Kidney epithelial cell (primary cell): Measurements from ENCODE around the gene IL20RB. TPM values are rescaled to one million over a fixed set of nuclear protein-coding genes. Genes with fewer than 3 reads are reported as not detected.

Source experiments
- DNase-seq: peaks from one replicate; pipeline ENCODE4 v3.0.0-alpha.2; 2010; ENCODE audit warnings: low read depth
- H3K27me3 ChIP-seq: 2 replicates; pipeline ENCODE4 v1.6.0; 2011; ENCODE audit warnings: low read length; ENCODE audit not compliant: control insufficient read depth, insufficient read depth
- H3K36me3 ChIP-seq: 2 replicates; pipeline ENCODE4 v1.5.1; 2011; ENCODE audit warnings: low read length; ENCODE audit not compliant: control insufficient read depth, insufficient read depth
- H3K4me3 ChIP-seq: 2 replicates; pipeline ENCODE4 v1.5.1; 2011; ENCODE audit warnings: low read depth, mild to moderate bottlenecking, control low read depth, low read length
- CTCF ChIP-seq: IDR thresholded peaks from 2 replicates; pipeline ENCODE4 v1.5.1; 2011; ENCODE audit warnings: mild to moderate bottlenecking, moderate library complexity, low read length, control low read depth, inconsistent platforms; ENCODE audit not compliant: insufficient read depth, poor library complexity, severe bottlenecking
- total RNA-seq: library from RNA; depleted of rRNA; stranded (reverse); fragments of >200 nt; gene quantifications from 2 replicates; pipeline ENCODE4 v1.2.3, GENCODE V29; 2015

The IL20RB gene
- total RNA-seq, 1 donor from 2014 or later, result 0.58 TPM

GRCh38 chr3:137052298-137052697, 94.5 kb downstream of the IL20RB start:
- Histone ChIP-seq H3K36me3 (no peaks in the 10 kb centered on the region), H3K4me3 (no peak overlapping the region), H3K27me3 (no peaks in the 10 kb centered on the region)
- DNase-seq, result no peak
- no peak for TF ChIP-seq CTCF

Other genes starting within 250 kb of the IL20RB start
- 20.7 and 22.0 TPM in 2 replicates for gene STAG1, start 205.6 kb upstream of the IL20RB start, total RNA-seq
- 3.9 and 6.6 TPM in 2 replicates for gene SLC35G2, start 138.9 kb upstream of the IL20RB start, total RNA-seq
- gene NCK1, start 95.8 kb upstream of the IL20RB start, total RNA-seq, result 17.7 and 25.7 TPM in 2 replicates